Stimulated activated naive CD4-positive, alpha-beta T cell (primary cell): ENCODE data around the gene APBB1IP.

Source experiments
- DNase-seq, 6 experiments: peaks; one replicate each; lab custom pipeline; 2025; lab: John Stamatoyannopoulos, UW

The APBB1IP gene

DNA sequence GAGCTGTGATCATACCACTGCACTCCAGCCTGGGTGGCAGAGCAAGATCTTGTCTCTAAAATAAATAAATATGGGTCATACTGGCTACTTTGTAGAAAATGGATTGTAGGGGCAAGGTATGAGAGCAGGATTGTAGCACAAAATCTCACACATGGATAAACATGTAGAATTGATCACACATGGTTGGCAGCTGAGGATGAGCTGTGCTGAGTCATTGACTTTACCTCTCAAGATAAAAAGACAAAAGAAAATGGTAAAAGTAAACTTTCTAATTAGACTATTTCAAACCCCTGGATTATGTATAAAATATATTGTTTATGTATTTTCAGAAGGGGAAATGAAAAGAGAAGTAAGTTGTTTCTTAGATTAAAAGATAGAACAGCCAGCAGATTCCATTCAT, 69.3 kb downstream of the APBB1IP start:
- DNase-seq: no peak

DNA sequence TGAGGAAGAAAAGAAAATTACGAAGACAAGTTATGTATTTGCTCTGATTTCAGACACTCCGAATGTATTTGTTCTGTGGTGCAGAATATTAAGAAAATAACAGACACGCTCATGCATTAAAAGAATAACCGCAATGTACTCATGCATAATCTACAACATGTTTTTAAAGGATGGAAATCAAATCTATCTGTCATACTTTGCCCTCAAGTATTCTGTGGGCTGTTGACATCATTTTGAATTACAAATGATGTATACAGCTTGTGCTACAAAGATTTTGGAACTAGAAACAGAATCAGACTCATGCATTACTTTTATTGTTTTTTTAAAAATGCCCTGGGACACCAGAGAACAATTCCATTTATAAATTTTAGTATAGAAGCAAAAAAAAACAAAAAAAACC, 69.9 kb downstream of the APBB1IP start:
- DNase-seq: no peak

DNA sequence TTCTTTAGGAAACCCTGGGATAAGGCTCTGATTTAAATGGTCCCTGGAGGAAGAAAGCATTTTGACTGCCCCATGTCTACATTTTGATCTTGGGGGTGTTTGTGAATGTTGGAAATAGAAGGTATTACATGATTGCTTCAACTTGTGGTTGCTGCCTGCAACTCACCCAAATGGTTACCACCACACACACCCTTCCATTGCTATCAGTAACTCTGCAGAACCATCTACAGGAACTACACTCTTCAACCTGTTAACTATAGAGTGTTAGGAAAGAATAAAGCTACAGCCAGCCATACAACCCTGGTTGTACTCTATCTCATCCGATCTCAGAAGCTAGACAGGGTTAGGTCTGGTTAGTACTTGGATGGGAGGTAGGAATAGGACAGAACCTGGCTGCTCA, 71.2 kb downstream of the APBB1IP start:
- DNase-seq: no peak

DNA sequence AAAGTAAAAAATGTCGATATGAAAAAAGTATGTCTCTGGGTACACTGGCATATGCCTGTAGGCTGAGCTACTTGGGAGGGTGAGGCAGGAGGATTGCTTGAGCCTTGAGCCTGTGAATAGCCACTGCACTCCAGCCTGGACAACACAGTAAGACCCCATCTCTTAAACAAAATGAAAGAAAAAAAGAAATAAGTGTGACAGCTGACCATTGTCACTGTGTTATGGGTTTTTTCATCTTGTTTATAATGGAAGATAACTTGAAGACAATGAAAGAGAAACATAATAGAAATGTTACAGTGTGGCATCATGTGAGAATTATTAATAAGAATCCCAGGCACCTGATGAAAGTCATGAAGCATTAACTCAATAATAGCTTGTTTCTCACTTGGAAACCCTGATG, 75.0 kb downstream of the APBB1IP start:
- DNase-seq: no peak

DNA sequence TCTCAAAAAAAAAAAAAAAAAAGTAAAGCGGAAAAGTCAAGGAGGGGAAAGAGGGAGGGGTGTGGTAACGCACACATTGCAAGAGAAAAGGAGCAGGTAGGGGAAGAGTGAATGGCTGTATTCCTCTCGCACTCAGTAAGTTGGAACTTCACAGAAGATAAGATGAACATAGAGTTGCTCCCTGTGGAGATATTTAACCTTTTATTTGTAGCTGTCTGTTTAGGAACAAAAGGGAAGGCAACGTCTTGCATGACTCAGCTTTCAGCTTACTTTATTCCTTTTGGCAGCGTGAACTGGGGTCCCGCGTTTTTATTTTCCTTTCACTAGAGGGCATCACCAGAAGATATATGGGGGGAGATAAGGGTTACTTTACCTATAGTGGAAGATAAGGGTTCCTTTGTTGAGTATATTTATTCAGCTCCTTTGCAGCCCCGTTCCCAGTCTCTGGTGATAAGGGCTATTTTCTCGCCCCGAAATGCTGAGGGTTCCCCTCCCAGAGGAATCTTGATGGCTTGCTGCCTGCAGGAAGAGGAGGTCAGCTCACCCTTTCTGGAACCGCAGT, 78.5 kb downstream of the APBB1IP start:
- DNase-seq: no peak

DNA sequence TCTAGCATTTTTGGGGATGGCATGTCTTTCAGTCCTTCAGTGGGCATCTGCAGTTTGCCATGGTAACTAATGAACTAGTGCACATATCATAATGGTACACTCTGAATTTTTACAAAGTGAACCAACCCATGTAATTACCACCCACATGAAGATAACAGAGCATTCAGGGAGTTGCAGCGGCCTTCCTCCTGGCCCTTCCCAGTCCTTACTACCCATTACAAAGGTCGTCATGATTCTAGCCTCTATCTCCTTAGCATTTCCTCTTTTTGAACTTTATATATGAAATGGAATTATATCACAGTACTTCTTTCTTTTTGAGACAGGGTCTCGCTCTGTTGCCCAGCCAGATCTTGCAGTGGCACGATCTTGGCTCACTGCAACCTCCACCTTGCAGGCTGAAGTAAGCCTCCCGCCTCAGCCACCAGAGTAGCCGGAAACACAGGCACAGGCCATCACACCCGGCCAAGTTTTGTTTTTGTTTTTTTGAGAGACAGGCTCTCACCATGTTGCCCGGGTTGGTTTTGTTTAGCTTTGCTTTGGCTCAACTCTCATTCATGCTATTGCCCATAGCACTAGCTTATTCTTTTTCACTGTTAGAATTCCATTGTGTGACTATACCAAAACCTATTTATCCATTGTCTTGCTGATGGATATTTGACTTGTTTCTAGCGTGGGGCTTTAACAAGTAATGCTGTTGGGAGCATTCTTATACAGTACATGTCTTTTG, 79.2 kb downstream of the APBB1IP start:
- DNase-seq: no peak

DNA sequence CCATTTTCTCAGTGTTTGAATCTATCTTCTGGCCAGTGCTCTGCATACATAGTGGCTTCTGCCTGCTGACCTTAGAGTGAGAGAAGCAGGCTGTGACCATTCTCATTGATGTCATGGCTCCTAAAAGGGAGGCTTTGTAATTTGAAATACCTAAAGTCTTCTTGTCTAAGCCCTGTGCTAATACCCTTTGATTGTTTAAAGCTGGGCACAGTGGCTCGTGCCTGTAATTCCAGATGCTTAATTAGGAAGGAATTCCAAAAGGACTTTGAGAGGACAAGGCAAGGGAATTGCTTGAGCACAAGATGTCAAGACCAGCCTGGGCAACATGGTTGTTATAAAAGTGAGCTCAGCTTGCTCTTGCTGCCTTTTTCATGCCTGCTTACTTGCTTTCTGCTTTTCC, 81.7 kb downstream of the APBB1IP start:
- no peak for DNase-seq

DNA sequence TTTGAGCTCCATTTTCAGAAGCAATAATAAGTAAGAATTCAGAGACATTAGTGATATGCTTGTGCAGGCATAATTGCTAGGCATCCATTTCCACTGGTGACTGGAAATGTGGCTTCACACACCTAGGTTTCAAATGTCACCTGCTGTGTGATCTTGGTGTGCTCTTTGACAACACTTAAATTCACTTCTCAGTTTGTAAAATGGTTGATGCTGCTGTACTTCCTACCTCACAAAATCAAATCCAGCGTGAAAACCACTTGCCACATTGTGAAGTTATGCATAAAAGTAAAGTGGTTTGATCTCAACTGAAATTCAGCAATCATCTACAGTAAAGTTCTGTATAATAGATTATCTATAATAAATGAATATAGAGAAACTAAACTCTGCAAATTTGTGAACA, 82.4 kb downstream of the APBB1IP start:
- DNase-seq: no peak

DNA sequence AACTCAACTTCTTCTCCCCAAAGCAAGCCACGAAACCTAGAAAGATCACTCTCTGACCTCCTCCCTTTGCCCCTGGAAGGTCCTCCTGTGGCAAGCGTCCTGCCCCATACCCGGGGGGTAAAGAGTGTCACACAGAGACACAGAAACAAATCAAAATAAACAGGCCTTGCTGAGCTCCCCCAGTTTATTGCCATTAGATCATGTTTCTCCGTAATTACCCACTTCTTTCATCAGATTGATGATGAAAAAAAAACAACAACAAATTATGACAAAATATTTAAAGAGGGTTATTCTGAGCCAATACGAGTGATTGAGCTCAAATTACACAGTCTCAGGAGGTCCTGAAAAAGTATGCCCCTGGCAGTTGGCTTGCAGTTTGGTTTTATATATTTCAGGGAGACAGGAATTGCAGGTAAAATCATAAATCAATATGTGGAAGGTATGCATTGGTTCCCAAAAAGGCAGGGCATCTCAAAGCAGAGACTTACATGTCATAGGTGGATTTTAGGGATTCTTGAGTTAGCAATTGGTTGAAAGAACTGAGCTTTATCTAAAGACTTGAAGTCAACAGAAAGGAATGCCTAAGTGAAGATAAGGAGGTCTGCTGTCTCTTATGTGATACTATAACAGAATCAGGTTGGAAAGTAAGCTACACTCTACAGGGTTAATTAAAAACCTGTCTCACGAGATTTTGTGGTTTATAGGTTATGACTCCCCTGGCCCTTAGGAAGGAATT, 86.2 kb downstream of the APBB1IP start:
- no peak for DNase-seq

DNA sequence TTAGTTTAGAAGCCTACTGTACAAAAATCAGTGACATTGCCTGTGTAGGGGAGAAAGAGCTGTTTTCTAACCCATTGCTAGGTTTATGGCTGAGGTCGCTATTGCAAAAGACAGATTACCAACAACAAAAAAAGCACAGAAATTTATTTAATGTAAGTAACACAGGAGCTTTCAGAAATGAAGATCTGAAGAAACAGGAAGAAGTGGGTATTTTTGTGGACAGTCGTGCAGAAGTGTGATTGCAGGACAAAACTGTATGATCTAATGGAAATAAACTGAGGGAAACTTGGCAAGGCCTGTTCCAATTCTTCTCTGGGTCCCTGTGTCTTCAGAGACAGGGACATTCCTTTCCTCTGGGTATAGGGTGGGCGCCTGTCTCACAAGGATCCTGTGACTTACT, 87.4 kb downstream of the APBB1IP start:
- no peak for DNase-seq

DNA sequence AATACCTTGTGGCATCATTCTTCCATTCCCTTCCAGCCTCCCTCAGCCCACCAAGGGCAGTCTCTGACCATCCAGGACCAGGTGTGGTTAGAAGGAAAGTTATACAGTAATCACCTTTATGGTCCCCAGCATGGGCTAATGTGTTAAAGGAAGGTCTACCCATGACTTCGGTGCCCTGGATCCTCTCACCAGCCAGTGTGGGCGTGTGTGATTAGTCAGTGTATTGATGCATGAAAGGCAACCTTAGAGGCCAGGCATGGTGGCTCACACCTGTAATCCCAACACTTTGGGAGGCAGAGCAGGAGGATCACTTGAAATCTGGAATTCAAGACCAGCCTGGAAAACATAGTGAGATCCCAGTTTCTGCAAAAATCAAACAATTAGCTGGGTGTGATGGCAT, 88.9 kb downstream of the APBB1IP start:
- no peak for DNase-seq

DNA sequence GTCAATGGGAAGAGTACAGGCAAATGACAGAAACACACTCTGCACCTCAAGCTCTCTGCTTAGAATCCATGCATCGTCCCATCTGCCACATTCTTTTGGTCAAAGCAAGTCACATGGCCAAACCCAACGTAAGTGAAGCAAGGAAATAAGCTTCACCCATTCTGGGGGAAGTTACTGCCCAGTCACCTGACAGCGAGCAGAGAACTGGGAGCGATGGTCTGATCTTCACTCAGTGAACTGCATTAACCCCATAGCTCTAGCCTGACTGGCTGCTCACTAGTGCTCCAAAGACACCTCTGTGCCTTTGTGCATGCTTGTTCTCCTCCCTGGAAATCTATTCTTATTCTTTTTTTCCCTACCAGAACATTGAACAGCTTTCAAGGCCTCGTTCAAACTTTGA, 89.9 kb downstream of the APBB1IP start:
- DNase-seq: no peak

DNA sequence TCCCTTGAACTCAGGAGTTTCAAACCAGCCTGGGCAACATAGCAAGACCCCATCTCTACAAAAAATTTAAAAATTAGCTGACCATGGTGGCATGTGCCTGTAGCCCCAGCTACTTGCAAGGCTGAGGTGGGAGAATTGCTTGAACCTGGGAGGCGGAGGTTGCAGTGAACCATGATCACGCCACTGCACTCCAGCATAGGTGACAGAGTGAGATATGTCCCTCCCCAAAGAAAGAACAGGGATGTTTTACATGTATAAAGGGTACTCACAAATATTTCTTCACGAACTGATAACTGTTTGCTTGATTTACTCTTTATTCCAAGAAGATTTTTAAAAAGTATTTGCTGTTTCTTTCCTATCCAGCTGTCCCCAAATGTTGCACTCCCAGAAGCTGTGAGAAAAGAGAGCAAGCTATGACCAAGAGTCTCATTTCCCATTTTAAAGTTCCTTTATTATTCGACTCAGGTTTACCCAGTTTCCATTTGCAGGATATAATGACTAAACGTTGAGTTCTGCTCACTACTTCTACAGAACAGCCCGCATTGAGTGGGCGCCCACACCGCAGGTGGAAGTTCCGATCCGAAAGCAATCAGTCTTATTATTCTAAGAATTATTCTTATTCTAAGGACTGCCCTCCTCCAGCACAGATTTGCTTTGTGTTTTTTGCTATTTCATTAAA, 90.7 kb downstream of the APBB1IP start:
- DNase-seq: no peak

DNA sequence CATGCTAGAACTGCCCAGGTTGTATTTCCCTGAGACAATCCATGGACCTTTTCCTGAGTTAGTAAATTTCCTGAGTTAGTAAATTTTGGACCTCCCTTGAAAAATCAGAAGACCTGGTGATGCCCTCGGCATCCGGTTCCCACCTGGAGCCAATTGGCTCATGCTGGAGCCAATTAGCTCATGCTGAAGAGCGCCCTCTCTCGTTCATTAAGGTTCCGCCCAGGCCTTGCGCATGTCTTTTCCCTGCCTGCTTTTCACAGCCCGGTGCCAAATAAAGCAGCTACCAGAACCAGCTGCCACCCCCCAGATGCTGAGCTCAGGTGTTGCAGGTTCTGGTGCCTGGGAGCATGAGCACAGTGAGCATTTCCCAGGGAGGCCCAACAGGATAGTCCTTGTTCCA, 96.2 kb downstream of the APBB1IP start:
- DNase-seq: no peak

DNA sequence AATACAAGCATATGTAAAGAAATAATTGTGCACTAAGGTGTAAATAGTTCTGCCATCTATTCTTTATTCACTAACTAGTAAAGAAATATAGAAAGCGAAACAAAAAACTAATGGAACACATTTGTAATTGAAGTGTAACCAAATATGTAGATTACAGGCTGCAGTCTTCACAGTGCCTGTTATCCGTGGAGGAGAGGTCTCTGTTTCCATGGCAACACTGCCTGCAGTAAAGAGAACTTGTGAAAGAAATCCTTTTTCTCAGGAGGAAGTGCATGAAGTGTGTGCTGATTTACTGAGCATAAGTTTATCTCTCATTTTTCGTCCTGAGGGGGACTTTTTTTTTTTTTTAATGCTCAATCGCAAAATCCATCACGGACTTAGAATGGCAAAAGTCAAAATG, 102.5 kb downstream of the APBB1IP start:
- DNase-seq: no peak

DNA sequence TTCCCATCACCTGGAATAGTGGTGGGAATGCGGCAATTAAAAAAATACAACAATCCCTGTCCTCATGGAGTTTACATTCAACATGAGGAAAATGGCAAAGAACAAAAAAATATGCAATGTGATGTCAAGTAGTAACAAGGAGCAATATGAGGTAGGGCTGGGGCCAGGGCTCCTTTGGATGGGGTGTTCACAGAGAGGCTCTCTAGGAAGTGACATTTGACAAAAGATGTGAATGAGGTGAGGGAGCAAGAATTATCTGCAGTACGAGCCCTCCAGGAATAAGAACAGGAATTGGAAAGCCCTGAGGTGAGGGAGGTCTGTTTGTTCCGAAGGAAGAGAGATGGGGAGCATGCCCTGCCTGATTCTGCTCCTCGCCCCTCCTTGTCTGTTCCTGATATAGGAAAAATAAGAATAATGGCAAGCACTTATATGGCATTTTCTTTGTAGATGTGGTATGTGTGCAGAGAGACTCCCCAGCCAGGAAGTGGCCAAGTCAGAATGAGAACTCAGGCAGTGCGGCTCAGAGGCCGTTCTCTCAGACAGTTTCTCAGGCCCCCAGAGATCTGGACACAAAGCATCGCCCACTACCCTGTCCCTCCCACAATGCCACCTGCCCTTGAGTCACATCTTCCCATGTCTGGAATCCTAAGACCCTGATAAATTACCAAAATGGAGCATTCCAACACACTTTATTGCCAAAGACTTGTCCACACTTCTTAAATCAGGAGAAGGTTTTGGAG, 105.6 kb downstream of the APBB1IP start:
- DNase-seq: no peak

DNA sequence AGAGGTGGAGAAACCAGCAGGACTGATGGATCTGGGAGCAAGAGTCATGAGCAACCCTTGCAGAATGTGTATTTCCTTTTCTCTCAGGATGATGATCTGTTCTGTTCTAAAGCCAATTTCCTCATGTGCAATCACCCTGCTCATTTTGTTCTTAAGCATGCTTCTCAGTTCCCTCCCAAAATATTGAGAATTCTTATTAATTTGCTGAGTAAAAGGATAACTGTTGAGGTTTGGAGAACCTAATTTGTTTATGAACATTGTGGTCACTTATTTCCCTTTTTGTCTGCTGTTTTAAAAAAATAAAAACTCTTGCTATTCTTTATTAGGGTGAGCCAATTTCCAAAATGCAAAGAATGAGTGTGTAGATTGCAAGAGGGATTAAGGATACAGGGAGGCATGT, 106.8 kb downstream of the APBB1IP start:
- no peak for DNase-seq

DNA sequence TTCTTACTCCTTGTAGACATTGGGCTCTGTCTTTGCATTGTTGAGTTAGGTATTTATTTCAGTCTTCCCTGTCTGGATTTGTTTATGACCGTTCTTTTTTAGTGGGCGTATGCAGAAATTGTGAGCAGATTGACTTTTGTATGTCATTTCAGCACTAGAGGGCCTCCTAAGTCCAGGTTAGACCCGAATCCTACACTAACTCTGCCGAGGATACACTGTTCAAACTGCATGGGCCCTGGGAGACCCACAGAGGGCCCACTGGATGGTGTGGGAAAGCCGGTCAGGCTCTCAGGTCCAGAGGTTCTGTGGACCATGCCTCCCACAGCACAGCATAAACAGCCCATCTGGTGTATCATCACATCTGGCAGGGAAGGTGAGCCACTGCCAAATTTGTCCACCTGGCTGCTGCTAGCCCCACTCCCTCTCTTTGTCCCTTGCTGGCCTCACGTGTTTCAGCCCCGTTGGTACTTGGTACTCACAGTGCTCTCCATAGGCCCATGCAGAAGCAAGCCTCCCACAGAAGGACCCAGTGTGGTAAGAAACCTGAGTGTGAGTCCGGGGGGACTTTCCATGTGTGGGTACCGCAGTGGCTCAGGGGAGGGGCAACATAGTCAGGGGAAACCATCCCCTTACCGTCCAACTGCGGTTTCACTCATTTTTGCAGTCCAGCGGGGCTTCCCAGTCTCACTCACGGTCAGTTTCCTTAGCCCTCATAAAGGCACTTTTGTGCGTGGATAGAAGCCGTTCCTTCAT, 112.8 kb downstream of the APBB1IP start:
- DNase-seq: no peak

DNA sequence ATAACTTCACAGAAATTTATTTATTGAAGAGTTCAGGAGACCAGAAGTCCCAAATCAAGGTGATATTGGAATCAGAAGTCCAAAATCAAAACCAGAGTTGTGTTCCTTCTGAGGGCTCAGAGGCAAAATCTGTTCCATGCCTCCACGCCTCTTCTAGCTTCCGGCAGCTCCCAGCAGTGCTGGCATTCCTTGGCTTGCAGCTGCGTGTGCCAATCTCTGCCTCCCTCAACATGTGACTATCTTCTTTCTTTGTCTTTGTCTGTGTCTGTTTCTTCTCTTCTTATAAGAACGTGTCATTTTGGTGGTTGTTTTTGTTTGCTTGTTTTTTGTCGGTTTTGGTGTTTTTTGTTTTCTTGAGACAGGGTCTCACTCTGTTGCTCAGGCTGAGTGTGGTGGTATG, 116.1 kb downstream of the APBB1IP start:
- no peak for DNase-seq

DNA sequence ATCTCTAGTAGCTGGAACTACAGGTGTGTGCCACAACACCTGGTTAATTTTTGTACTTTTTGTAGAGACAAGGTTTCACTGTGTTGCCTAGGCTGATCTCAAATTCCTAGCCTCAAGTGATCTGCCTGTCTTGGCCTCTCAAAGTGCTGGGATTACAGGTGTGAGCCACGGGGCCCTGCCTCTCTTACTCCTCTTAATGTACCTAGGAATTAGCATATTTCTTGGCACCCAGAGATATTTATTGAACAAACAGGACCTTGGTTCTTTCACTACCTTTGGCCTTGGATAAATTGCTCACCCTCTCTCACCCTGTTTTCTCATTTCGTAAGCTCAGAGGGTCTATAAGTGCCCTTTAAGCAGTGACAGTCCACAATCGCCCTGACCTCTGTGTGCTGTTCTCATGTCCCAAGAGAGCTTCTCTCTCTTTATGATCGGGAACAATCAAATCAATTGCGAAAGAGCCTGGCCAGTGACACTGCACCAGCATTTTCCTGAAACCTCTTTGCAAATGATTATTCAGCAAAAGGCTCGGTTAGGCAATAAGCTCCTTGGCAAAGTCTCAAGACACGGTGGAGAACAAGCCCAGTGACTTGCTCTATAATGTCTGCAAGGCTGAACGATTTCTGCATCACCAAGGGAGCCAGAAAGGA, 117.7 kb downstream of the APBB1IP start:
- DNase-seq: no peak
